Endodermal cell (in vitro differentiated cells): Measurements from ENCODE around the gene ATP6V1A. TPM values are rescaled to one million over a fixed set of nuclear protein-coding genes. Genes with fewer than 3 reads are reported as not detected.

Experiments used
- DNase-seq: peaks from one replicate; pipeline ENCODE4 v3.0.0-alpha.2; 2017
- H3K27ac ChIP-seq: 2 replicates; pipeline ENCODE4 v1.5.1; 2013; ENCODE audit warnings: mild to moderate bottlenecking, low read depth, low read length, moderate library complexity
- H3K27me3 ChIP-seq: 2 replicates; pipeline ENCODE4 v1.6.1; 2013; ENCODE audit warnings: mild to moderate bottlenecking, low read length, moderate library complexity; ENCODE audit not compliant: insufficient read depth, control insufficient read depth, poor library complexity, severe bottlenecking
- H3K36me3 ChIP-seq: 2 replicates; pipeline ENCODE4 v1.7.0; 2013; ENCODE audit warnings: mild to moderate bottlenecking, low read length, moderate library complexity; ENCODE audit not compliant: control insufficient read depth, insufficient read depth
- H3K4me1 ChIP-seq: one replicate; pipeline ENCODE4 v1.7.0; 2013; ENCODE audit warnings: low read length; ENCODE audit not compliant: control insufficient read depth, insufficient read depth
- H3K4me3 ChIP-seq: 2 replicates; pipeline ENCODE4 v1.5.1; 2013; ENCODE audit warnings: mild to moderate bottlenecking, low read length, moderate library complexity
- H3K9ac ChIP-seq: 2 replicates; pipeline ENCODE4 v1.6.1; 2013; ENCODE audit warnings: mild to moderate bottlenecking, low read length, moderate library complexity; ENCODE audit not compliant: poor library complexity, severe bottlenecking; ENCODE audit errors: extremely low read depth
- H3K9me3 ChIP-seq: 2 replicates; pipeline ENCODE4 v1.6.1; 2013; ENCODE audit warnings: mild to moderate bottlenecking, low read length, moderate library complexity; ENCODE audit not compliant: control insufficient read depth
- H3K27ac Mint-ChIP-seq: 2 replicates; pipeline ENCODE4 v1.8.0; 2020; ENCODE audit warnings: mixed read lengths
- H3K27me3 Mint-ChIP-seq: 2 replicates; pipeline ENCODE4 v1.8.0; 2021; ENCODE audit warnings: mild to moderate bottlenecking, mixed read lengths; ENCODE audit not compliant: insufficient read depth
- H3K36me3 Mint-ChIP-seq: 2 replicates; pipeline ENCODE4 v1.8.0; 2020; ENCODE audit warnings: low read depth, mixed read lengths
- H3K4me1 Mint-ChIP-seq: 2 replicates; pipeline ENCODE4 v1.8.0; 2020; ENCODE audit warnings: mixed read lengths
- H3K4me3 Mint-ChIP-seq: 2 replicates; pipeline ENCODE4 v1.8.0; 2020; ENCODE audit warnings: mild to moderate bottlenecking, moderate library complexity, mixed read lengths
- H3K9me3 Mint-ChIP-seq: 2 replicates; pipeline ENCODE4 v1.8.0; 2020; ENCODE audit warnings: mild to moderate bottlenecking, mixed read lengths
- WGBS, 2 experiments: methylation state at CpG; one replicate each; pipeline versions ENCODE4 v1.1.5 to v1.1.7; 2013; ENCODE audit warnings: missing lambda C conversion rate in 2 of 2, mixed read lengths in 1 of 2; ENCODE audit not compliant: insufficient coverage in 1 of 2, insufficient read length in 1 of 2; 5-methylcytosine and 5-hydroxymethylcytosine counted together
- total RNA-seq, 2 donors: library from RNA; stranded (reverse); fragmentation: NEBNext Ultra II Directional in 1 of 2; extraction: Animal tissue kit (Norgen Biotek cat#: 25700) in 1 of 2; gene quantifications; 2 replicates in 1 of 2; 3 replicates in 1 of 2; pipeline ENCODE4 v1.2.1, GENCODE V29; 2021
- TF ChIP-seq, protein P1 (sequence below): fragments of 200-600 bp; sonication (generic); conservative IDR thresholded peaks from 2 replicates; pipeline ENCODE4 v1.5.0; 2021; ENCODE audit warnings: antibody characterized with exemption, mild to moderate bottlenecking

The ATP6V1A gene
- total RNA-seq, 2 donors from 2014 or later = 58.4 to 63.4 TPM

GRCh38 chr3:113825090-113825489 is 78.3 kb downstream of the ATP6V1A start:
- Mint-ChIP-seq H3K4me1 (no peaks in the 10 kb centered on the region), H3K27ac (no peak overlapping the region), H3K36me3 (no peaks in the 10 kb centered on the region), H3K27me3 (no peaks in the 10 kb centered on the region), H3K4me3 (no peak overlapping the region), H3K9me3 (no peaks in the 10 kb centered on the region)
- no peaks in the 10 kb centered on the region for H3K9me3 ChIP-seq
- TF ChIP-seq, protein P1, sequence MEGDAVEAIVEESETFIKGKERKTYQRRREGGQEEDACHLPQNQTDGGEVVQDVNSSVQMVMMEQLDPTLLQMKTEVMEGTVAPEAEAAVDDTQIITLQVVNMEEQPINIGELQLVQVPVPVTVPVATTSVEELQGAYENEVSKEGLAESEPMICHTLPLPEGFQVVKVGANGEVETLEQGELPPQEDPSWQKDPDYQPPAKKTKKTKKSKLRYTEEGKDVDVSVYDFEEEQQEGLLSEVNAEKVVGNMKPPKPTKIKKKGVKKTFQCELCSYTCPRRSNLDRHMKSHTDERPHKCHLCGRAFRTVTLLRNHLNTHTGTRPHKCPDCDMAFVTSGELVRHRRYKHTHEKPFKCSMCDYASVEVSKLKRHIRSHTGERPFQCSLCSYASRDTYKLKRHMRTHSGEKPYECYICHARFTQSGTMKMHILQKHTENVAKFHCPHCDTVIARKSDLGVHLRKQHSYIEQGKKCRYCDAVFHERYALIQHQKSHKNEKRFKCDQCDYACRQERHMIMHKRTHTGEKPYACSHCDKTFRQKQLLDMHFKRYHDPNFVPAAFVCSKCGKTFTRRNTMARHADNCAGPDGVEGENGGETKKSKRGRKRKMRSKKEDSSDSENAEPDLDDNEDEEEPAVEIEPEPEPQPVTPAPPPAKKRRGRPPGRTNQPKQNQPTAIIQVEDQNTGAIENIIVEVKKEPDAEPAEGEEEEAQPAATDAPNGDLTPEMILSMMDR = peak; percentile 67
- no peak overlapping the region for H3K4me3 ChIP-seq
- H3K36me3 ChIP-seq = no peaks in the 10 kb centered on the region
- no peaks in the 10 kb centered on the region for H3K27me3 ChIP-seq
- no peaks in the 10 kb centered on the region for H3K4me1 ChIP-seq
- no peak overlapping the region for H3K27ac ChIP-seq
- peak; percentile 52 for DNase-seq
- 96% methylated on average over 2 of the region's 2 CpGs; no CpG with 5 or more reads in 1 of the 2 experiments for WGBS, 2 experiments
- H3K9ac ChIP-seq = no peak overlapping the region

DNA sequence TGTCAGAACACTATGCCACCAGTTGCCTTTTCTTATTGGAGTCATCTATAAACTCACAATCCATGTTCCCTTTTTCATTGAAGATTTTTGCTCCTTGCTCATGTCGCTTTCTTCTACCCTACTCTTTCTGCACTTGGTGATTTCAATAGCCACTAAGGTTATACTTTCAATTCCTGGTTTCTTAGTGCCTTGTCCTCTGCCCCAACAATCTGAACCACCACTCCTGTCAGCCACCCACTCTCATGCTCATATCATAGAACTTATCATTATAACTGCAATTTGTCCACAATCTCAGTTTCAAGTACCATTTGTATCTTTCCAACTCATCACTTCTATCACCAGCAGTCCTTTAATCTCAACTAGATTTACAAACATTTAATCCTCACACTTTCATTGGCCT is 81.8 kb downstream of the ATP6V1A start:
- no peaks in the 10 kb centered on the region for H3K36me3 Mint-ChIP-seq
- Histone ChIP-seq H3K9ac (no peak overlapping the region), H3K27me3 (no peaks in the 10 kb centered on the region), H3K4me1 (no peaks in the 10 kb centered on the region), H3K36me3 (no peaks in the 10 kb centered on the region), H3K9me3 (no peaks in the 10 kb centered on the region), H3K27ac (no peak overlapping the region), H3K4me3 (no peak overlapping the region)
- H3K4me1 Mint-ChIP-seq = peaks cover 6% of the 10 kb centered on the region
- no peak for DNase-seq
- H3K27ac Mint-ChIP-seq = no peak overlapping the region
- WGBS, 2 experiments = 95 to 100% methylated on average over 1 of the region's 1 CpG
- H3K4me3 Mint-ChIP-seq = no peak overlapping the region
- TF ChIP-seq, protein P1 = no peak
- H3K9me3 Mint-ChIP-seq = no peaks in the 10 kb centered on the region
- no peaks in the 10 kb centered on the region for H3K27me3 Mint-ChIP-seq

DNA sequence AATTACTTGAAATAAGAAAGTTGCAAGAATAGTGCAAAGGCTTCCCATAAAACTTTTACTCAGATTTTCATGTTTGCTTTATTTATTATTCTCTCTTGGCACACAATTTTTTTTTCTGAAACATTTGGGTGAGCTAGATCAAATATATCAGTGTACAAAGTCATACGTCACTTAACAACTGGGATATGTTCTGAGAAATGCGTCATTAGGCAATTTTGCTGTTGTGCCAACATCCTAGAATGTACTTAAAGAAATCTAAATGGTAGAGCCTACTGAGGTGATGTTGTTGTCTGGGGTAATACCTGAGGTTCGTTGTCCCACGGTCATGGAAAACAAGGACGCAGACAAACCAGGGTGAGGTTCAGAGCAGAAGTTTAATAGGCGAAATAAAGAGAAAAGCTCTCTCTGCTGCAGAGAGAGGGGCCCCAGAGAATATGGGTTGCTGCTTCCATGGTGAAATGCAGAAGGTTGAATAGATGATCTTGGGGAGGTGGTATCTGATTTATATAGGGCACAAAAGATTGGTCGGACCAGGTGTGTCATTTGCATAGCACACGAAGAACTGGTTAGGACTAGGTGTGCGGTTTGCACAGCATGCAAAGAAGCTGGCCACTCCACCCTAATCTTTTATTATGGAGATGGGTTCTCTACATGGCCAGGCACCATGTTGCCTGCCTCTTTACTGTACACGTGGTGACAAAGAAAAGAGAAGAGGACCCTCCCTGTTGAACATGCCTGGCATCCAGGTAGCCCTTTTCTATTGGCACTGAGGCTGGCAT is 82.9 kb downstream of the ATP6V1A start:
- DNase-seq = no peak
- Histone ChIP-seq H3K4me1 (no peaks in the 10 kb centered on the region), H3K27me3 (no peaks in the 10 kb centered on the region), H3K9me3 (no peaks in the 10 kb centered on the region), H3K9ac (no peak overlapping the region), H3K36me3 (no peaks in the 10 kb centered on the region), H3K4me3 (no peak overlapping the region), H3K27ac (no peak overlapping the region)
- Mint-ChIP-seq H3K4me1 (peaks cover 8% of the 10 kb centered on the region), H3K4me3 (no peak overlapping the region), H3K27ac (no peak overlapping the region), H3K36me3 (no peaks in the 10 kb centered on the region), H3K27me3 (no peaks in the 10 kb centered on the region), H3K9me3 (no peaks in the 10 kb centered on the region)
- 82 to 84% methylated on average over 7 to 10 of the region's 10 CpGs for WGBS, 2 experiments
- TF ChIP-seq, protein P1 = no peak
